GM21825 (cell line): ENCODE measurements around the gene HNRNPAB.

Experiments used
- ATAC-seq: cut with Tn5 transposase; IDR thresholded peaks from one replicate; pipeline ENCODE4 v1.9.1; 2021; ENCODE audit warnings: mild to moderate bottlenecking, moderate library complexity; ENCODE audit not compliant: unreplicated experiment

The HNRNPAB gene

DNA sequence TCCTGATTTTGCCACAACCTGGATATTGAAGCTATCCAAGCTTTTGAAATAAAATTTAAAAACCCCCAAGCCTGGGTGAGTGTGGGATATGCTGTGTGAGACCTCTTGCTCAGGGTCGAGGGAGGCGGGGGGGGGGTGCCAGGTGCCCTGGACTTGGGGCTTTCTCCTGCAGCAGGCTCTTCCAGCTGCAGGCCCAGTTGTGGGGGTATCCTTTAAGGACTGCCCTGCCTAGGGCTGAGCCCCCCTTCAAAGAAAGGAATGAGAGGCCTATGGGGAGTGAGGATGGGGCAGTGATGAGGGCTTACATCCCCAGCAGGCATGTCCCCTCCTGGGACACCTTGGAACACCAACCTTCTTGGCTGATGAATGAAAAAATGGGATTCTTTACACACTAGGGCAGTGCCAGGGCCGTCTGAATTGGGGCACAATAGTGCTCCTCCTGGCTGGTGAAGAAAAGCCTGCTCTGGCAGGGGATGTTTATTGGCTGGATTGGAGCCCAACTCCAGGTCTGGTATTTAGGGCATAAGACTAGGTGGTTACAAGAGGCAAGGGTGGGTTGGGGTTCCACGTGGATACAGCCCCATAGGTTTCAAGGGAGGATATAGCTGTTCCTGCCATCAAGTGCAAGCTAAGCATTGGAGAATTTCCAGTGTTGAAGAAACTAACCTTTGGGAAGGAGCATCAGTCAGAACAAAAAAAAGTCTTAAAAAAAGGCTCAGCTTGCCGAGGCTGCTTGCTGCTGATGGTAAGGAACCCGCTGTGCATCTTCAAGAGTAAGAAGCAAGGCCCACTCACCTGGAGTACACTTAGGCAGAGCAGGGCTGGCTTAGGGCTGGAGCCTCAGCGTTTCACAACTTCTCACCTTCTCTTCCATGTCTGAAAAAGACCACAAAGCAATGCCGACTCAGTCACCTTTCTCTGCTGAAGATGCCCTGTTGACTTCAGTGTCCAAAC is 7.0 kb downstream of the HNRNPAB start:
- ATAC-seq = no peak

DNA sequence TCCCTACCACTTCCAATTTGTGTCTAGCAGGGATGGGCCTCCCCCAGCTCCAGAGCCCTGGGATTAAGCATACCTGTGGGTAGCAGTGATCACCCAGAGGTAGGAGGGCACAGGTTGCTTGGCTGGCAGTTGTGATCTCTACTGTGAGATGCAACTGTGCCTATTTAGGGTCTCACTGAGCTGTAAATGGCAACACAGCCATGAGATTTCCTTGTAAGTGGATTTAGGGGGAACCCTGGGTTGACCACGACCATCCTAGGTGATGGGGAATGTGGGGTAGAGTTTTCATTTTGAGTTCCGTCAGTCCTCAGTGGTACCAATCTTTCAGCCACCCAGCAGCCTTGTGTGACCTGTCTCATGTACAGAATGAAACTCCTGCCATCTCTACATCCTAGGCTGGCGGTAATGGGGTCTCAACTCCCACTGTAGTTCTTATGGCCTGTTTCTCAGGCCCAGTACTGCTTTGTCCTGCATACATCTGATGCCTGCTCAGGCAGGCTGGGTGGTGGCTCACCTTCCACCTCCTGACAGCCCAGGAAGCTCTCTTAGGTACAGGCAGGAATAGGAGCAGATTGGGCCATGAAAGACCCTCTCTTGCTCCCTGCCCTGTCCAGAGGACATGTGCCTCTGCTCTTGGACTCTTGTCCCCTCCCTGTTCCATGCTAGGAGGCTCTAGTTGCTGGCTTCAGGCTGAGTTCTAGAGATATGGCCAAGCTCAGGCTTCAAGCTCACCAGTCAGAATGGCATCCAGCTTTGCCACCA is 8.1 kb downstream of the HNRNPAB start:
- no peak for ATAC-seq

DNA sequence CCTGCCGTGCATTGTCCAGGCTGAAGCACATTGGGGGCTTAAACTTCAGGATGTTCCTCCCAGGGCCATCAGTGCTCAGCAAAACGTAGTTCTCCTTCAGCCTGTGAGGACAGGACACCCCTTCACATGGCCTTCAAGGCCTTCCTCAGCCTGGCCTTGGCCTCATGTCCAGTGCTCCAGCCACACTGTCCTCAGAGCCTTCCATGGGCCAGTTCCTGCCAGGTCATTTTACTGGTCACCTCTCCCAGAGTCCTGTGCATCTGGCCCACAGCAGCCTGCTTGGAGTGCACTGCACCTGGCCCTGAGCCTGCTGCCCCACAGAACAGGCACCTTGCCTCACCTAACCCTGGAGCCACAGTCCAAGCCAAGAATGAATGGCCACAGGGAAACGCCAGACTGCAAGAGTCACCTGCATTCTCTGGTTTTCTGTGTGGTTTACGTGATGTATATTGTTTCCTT is 8.7 kb downstream of the HNRNPAB start:
- no peak for ATAC-seq

DNA sequence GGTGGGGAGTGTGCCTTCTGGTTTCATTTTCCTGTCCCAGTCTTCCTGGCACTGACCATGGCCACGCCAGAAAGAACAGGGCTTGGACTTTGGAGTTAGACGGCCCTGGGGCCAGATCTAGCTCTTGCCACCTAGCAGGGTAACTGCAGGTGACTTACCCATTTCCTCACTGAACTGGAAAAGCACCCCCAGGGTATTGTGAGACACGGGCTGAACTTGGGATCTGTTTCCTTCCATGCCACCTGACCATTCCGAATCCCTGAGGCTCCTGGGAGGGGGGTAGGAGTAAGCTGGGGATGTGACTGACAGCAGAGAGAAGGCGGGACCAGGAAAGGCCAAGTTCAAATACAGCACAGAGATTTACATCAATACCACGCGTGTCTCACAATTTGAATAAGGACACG is 9.4 kb downstream of the HNRNPAB start:
- ATAC-seq = no peak

DNA sequence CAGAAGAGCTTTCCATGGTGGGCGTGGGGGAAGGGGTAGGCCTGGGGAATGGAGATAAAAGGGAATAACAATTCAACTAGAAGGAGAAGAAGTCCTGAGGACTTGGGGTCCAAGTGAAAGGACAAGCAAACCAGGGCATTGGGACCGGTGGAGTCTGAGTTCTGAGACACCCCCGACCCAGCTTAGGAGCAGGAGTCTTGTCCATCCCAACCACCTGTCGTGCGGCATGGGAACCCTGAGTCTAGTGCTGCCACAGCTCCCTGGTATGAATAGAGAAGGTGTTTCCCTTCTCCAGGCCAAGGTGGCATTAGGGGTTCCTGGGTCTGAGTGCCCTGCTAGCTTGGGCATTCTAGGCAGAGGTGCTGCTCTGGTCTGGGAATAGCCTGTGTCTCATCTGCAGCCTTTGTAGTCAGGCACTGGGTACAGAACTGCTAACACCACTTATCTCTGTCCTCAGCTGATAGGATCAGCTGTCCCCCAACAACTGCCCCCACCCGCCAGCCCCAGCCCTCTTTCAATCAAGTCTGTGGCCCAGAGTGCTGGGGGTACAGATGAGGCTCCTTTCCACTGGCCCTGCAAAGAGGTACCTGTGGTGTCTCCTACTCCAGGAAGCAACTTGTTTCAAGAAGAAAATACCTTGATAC is 9.9 kb downstream of the HNRNPAB start:
- no peak for ATAC-seq

DNA sequence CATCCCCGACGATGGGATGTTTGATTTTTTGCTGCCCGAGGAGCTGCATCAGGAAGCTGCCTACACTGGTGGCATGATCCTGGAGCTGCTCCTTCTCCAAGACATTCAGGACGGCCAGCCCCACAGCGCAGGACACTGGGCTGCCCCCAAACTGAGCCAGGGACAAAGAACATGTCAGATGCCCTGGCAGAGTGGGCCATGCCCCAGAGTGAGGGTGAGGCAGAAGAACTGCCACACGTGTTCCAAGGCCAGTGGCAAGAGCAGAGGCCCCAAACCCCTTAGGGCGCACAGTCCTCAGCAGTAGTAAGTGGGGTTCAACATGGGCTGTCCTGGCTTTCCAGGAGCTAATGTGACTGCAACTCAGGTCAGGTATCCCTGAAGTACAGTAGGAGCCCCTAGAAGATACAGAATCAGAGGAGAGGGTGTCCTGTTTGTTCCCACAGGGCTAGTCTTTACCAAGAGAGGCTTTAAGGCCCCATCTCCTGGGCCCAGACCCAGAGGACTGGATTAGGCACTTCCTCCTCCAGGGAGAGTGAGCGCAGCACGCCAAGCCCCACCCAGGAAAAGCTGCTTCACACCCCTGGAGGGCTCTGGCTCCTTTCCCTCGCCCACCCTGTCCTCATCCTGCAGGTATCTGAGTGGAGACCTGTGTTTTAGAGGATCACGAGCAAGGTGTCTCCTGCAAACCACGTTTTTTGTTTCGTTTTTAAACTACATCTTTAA is 11.1 kb downstream of the HNRNPAB start:
- ATAC-seq = no peak

DNA sequence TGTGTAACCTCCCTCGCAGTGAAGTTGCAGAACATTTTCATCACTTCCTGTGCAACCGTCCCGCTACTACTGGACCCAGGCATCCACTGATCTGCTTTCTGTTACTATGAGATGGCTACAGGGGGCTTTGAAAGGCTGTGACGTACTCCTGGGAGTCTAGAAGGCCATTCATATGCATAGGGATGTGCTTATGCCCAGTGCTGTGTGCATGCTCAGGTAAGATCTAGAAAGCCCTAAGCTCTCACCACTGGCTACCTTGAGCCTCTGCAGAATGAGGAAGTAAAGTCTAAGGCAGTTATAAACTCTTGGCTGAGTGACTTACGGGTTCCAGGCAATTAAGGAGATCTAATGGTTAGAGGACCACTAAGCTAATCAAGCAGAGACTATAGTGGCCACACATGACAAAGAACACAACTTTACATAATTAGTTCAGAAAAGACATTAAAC is 11.8 kb downstream of the HNRNPAB start:
- no peak for ATAC-seq

DNA sequence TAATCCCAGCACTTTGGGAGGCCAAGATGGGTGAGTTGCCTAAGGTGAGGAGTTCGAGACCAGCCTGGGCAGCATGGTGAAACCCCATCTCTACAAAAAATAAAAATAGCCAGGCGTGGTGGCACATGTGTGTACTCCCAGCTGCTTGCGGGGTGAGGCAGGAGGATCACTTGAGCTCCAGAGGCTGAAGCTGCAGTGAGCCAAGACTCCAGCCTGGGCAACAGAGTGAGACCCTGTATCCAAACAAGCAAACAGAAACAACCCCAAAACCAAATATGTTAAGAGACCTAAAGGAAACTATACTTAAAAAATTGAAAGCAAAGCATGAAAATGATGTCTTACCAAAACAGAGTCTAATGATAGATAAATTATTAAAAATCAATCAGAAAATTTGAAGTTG is 12.4 kb downstream of the HNRNPAB start:
- no peak for ATAC-seq

DNA sequence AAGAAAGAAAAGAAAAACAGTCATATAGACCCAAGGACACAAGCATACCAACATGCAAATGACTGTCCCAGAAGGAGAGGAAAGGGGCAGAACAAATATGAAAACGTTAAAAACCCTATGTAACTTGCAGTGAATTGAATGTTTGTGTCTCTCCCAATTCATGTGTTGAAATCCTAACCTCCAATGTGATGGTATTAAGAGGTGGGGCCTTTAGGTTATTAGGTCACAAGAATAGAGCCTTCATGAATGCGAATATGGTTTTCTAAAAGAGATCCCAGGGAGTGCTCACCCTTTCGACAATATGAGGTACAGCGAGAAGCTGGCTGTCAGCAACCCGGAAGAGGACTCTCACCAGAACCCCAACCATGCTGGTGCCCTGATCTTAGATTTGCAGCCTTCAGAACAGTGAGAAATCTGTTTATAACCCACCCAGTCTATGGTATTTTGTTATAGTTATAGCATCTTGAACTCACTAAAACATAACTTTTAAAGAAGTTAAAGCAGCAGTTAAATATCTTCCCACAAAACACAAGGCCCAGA is 14.0 kb downstream of the HNRNPAB start:
- ATAC-seq = no peak

DNA sequence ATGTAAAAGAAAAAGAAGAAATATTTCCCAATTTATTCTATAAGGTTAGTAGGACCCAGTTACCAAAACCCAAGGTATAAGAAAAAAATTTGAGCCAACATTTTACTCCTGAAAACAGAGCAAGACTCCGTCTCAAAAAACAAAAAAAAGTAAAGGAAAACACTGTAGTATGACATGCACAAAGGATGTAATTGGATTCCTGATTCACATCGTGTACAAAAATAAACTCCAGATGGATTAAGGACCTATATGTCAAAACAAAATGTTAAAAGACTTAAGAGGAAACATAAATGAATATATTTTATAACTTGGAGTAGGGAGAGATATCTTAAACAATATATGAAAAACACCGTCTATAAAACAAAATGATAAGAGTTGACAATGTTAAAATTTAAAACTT is 14.5 kb downstream of the HNRNPAB start:
- no peak for ATAC-seq

DNA sequence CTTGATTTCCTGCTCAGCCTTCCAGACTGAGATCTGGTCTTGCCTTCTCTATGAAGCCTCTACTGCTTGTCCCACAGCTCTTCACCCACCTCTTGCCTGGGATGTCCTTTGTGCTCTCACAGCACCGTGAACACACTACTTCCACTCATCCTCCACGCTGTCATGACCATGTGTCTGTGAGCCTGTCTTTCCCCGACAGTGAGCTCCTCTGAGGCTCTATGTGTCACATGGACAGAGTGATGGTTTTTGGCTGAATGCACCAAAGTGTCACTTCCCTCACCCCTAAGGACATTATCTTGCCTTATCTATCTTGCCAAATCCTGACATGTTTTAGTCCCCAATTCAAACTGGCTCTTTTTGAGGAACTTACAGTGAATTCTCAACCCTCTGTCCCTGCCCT is 16.9 kb downstream of the HNRNPAB start:
- no peak for ATAC-seq

DNA sequence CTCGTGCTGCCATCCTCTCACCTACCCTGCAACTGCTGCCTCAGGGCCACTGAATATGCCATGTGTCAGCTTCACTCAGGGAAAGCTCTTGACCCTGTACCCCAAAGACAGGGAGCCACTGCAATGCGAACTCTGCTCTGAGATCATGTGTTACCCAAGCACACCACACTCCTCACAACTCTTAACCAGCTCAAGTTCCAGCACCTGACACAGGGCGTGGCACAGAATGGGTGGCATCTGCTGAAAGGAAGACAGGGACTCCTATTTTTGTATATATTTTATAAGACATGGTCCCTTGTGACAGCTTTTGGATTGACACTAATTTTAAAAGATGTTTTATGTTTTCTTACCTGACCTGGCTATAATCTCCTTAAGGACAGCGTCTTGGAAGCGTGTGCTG is 17.5 kb downstream of the HNRNPAB start:
- ATAC-seq = no peak

DNA sequence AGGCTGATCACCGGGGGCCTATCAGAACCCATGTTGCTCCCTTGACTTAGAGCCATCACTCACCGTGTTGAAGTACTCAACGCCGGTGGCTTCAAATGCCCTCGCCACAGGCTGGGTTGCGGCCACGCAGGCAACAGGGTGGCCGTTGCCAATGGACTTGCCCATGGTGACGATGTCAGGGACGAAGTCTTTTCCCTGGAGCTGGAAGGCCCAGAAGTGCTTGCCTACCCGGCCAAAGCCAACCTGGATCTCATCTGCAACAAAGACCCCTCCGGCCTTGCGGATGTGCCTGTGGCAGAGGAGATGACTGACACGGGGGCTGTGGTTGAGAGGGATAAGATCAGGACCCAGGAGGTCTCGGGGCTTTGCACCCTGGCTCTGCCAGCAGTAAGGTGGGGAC is 18.0 kb downstream of the HNRNPAB start:
- ATAC-seq = no peak

DNA sequence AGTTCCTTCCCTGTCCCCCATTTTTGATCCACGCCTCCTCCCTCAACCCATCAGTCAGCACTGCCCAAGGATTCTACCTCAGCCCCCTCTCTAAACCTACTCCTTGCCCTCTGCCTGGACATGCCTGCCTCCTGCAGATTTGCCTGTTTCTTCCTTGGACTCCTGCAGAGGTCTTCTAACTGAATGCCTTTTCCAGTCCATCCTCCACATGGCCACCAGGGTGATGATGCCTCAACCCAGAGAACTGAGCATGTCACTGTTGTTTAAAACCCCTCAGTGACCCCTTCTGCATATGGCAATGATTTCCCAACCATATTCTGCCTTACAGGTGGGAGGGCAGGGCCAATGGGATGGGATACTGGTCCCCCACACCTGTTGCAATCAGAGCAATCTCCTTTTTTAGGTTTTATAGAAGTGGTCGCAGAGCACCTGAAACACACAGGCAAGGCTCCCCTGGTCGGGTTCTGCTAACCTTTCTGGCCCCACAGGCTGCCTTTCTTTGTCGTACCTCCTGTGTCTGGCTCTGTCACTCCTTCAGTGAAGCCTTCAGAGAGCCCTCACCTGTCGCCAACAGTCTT is 19.0 kb downstream of the HNRNPAB start:
- no peak for ATAC-seq

DNA sequence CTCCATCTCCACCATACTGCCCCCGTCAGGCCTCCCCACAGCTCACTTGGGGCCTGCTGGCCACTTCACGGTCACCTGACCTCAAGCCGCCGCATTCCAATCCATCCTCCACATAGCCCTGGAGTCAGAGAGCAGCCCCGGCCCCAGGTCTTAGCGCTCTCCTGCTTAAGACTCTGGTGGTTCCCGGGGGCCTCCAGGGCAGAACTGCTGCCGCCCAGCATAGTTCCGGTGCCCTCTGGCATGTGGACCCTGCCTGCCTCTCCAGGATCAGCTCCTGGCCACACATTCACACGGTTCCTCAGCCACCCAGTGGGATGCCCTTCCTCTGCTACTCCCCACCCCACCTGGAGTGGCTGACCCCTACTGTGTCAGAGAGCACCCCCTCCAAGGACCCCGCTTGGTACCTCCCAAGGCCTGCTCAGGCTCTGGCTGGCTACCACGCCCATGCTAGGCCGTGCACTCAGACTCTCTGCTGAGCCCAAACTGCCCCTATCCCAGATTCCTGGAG is 19.5 kb downstream of the HNRNPAB start:
- ATAC-seq = no peak

DNA sequence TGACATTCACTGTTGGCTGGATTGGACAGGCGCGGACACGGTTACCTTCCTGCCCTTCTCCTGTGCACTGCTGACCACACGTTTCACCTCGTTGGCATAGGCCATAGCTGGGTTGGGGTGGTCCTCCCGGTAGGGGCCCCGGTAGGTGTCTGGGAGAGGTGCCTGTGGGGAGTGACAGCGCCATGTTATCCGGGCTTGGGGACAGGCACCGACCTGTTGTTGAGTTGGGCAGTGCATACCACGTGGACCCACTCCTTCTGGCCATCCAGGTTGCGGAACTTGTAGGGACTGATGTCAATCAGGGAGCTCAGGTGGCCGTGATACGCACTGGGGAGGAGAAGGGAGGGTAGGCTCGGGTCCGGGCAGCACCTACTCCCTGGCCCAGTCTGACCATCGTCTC is 20.1 kb downstream of the HNRNPAB start:
- no peak for ATAC-seq

DNA sequence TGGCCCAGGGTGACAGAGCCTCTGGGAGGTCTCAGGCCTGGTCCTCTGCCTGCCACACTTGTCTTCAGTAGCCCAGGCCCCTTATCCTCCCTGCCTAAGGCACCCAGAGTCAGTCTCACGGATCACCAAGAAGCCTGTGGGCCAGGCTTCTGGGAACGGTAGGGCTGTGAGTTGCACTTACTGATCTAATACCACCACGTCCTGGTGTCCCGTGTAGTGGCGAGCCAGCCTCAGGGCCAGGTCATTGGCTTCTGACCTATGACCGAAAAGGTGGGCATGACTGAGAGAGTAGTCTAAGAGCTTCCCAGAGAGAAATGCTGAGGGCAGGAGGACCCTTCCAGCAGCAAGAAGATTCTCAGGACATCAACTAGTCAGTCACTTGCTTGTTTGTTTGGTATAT is 20.8 kb downstream of the HNRNPAB start:
- no peak for ATAC-seq

DNA sequence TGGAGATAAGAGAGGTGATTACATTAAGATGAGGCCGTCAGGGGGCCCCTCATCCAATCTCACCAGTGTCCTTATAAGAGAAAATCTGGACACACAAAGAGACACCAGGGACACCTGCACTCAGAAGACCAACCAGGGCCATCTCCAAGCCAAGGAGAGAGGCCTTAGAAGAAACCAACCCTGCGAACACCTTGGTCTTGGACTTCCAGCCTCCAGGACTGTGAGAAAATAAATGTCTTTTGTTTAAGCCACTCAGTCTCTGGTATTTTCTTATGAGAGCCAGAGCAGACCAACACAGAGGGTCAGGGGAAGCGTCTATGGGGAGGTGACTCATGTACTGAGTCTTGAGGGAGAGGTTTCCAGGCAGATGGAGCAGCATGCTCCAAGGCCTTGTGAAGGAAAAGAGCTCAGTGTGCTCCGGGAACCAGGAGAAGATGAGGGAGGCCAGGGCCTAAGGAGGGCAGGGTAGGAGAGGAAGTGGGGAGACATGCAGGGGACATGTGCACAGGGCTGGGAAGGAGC is 22.9 kb downstream of the HNRNPAB start:
- ATAC-seq = no peak

DNA sequence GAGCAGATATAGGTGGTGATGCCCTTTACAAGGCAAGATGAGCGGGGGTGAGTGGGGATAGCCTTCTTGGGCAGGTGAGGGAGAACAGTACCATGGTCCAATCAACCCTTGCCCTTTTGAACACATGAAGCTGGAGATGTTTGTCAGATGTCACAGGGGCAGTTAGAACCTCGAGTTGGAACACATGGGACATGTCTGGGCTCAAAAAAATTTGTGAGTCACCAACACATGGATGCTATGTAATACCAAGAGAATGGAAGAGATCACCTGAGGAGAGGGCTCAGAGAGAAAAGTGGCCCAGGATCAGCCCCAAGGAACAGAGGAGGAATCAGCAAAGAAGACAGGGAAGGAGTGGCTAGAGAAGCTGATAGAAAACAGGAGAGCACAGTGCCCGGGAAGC is 23.6 kb downstream of the HNRNPAB start:
- ATAC-seq = no peak

DNA sequence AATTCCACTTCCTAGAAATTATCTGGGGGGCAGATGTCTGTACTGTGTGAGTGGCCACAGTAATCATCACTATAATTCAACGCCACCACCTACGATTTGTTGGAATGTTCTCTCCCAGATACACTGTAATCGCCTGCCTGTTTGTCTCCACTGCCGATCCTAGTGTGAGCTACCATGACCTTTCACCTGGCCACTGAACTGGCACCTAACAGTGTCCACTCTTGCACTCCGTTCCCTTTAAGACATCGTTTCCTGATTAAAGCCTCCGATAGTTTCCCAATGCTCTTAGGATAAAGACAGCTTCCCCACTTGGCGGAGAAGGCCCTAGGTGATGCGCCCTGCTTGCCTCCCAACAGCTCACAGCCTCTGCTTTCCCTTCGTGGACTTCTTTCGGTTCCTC is 24.3 kb downstream of the HNRNPAB start:
- ATAC-seq = no peak
